Activated CD8-positive, alpha-beta memory T cell treated with anti-CD3 and anti-CD28 coated beads for 36 hours (primary cell): Measurements from ENCODE around the gene CDYL. TPM values are rescaled to one million over a fixed set of nuclear protein-coding genes. Genes with fewer than 3 reads are reported as not detected.
"Not testable (repeated sequence)": the region's sequence is repeated elsewhere in the genome, so short reads cannot be mapped to it uniquely, and the experiment has no call there.

Source experiments
- CTCF ChIA-PET: fragments of 350-600 bp; sonication (Branson Sonifier 250); formaldehyde crosslinking; loops from one replicate; lab custom pipeline; 2021; ENCODE audit warnings: antibody characterized with exemption; lab: Charles Lee
- POLR2A ChIA-PET: fragments of 350-600 bp; sonication (Branson Sonifier 250); formaldehyde crosslinking; loops from one replicate; lab custom pipeline; 2021; ENCODE audit warnings: antibody characterized with exemption; lab: Charles Lee
- total RNA-seq, 2 experiments: library from RNA; stranded (reverse); gene quantifications; one replicate each; pipeline ENCODE4 v1.2.3, GENCODE V29; 2021

Gene CDYL
- total RNA-seq, 2 experiments from 2014 or later, result 34.3 to 35.6 TPM

DNA sequence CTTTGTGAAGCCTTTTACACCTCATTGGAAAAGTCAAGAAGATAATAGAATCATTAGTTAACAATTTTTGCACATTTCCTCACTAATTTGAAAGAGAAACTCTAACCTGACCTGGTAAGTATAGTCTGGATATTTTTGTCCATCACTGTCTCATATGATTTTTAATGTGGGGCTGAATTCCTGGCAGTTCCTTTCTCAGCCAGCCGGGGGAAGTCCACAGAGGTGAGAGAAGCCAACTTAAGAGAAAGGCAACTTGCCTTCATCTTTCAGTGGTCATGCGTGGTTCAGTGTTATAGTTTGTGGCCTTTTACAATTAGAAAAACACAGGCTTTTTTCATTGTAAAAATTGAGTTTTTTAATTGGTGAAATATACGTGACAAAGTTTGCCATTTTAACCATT lies 80.6 kb downstream of the CDYL start:
- ChIA-PET POLR2A (no interaction called here), CTCF (no interaction called here)

GRCh38 chr6:4858194-4859015 lies 82.2 kb downstream of the CDYL start:
- CTCF ChIA-PET, result no interaction called here
- POLR2A ChIA-PET, result no interaction called here

- POLR2A ChIA-PET, result no interaction called here
Measured at GRCh38 chr6:4860387-4860786, 84.2 kb downstream of the CDYL start.

GRCh38 chr6:4861564-4861963 lies 85.4 kb downstream of the CDYL start:
- POLR2A ChIA-PET, result no interaction called here
- CTCF ChIA-PET, result no interaction called here

More at GRCh38 chr6:4860387-4860786, 84.2 kb downstream of the CDYL start:
- CTCF ChIA-PET, result no interaction called here

DNA sequence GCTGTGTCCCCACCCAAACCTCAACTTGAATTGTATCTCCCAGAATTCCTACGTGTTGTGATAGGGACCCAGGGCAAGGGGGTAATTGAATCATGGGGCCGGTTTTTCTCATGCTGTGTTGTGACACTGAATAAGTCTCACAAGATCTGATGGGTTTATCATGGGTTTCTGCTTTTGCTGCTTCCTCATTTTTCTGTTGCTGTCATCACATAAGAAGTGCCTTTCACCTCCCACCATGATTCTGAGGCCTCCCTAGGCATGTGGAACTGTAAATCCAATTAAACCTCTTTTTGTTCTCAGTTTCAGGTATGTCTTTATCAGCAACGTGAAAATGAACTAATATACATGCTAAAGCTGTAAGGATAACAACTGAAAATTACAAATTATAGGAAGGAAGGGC lies 88.3 kb downstream of the CDYL start:
- ChIA-PET CTCF (no interaction called here), POLR2A (no interaction called here)

DNA sequence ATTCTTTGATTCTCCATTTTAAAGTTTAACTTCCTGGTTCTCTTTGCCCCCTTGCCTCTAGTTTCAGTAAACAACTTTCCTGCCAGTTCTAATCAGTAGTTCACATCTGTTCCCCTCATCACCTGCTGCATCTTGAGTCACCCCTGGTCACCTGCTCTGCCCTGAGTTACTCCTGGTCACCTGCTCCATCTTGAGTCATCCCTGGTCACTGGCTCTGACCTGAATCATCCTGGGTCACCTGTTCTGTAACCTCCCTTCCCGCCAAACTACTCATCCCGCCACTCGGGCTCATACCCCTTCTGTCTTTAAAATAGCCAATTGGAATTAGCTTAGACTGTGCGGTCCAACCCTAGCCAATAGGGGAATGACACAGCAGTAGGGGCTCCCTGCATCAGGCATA lies 88.8 kb downstream of the CDYL start:
- POLR2A ChIA-PET, CTCF ChIA-PET: not testable (repeated sequence)

GRCh38 chr6:4870821-4871494 lies 94.8 kb downstream of the CDYL start:
- ChIA-PET POLR2A (no interaction called here), CTCF (no interaction called here)

DNA sequence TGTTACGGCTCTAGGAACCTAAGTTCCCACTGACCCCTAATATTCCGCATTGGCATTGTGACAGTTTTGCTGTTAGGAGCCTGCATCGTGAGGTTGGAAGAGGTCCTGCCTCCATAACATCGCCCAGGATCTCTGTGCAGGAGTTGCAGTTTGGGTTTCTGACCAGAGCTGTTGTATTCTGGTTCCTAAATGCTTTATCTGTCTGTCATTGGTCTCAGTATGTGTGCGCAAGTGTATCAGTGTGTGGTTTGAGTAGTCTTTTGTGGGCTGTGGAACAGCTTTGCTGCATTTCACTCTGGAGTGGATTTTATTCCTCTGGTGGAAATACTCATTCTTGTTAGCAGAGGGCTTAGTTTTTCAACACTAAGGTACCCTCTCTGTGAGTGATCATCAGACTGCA lies 95.6 kb downstream of the CDYL start:
- CTCF ChIA-PET, result interaction anchor here (0.8 kb wide), 1 partner anchor 11 kb away, joined by 3 read pairs; no protein-coding TSS in a partner anchor
- POLR2A ChIA-PET, result no interaction called here

GRCh38 chr6:4872841-4873240 lies 96.6 kb downstream of the CDYL start:
- CTCF ChIA-PET, result interaction anchor here (0.8 kb wide), 1 partner anchor 10 kb away, joined by 3 read pairs; no protein-coding TSS in a partner anchor
- POLR2A ChIA-PET, result no interaction called here

DNA sequence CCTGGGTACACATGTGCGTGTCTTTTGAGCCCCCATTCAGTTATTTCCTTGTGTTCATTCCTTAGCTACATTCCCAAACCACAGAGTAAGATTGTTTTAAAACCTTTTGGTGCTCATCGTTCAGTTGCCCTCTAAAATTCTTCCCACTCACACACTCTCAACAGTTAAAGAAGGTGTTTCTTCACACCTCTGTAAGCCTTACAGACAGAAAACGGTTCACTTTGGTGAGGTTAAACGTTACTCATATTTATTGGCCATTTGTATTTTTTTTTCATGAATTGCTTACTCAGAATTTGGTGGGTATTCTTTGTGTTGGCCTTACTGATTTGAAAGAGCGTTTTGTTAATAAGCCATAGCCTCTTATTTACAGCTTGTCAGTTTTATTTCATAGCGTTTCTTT lies 97.7 kb downstream of the CDYL start:
- CTCF ChIA-PET, result interaction anchor here (0.5 kb wide), 1 partner anchor 277 kb away, joined by 3 read pairs; no protein-coding TSS in a partner anchor

GRCh38 chr6:4879741-4880275 lies 103.6 kb downstream of the CDYL start:
- CTCF ChIA-PET, result no interaction called here
- POLR2A ChIA-PET, result no interaction called here

More for the DNA sequence above, 97.7 kb downstream of the CDYL start:
- POLR2A ChIA-PET, result no interaction called here

- ChIA-PET CTCF (no interaction called here), POLR2A (no interaction called here)
Measured at GRCh38 chr6:4880363-4880762, 104.2 kb downstream of the CDYL start.

GRCh38 chr6:4883298-4883697 lies 107.1 kb downstream of the CDYL start:
- ChIA-PET CTCF (no interaction called here), POLR2A (no interaction called here)

DNA sequence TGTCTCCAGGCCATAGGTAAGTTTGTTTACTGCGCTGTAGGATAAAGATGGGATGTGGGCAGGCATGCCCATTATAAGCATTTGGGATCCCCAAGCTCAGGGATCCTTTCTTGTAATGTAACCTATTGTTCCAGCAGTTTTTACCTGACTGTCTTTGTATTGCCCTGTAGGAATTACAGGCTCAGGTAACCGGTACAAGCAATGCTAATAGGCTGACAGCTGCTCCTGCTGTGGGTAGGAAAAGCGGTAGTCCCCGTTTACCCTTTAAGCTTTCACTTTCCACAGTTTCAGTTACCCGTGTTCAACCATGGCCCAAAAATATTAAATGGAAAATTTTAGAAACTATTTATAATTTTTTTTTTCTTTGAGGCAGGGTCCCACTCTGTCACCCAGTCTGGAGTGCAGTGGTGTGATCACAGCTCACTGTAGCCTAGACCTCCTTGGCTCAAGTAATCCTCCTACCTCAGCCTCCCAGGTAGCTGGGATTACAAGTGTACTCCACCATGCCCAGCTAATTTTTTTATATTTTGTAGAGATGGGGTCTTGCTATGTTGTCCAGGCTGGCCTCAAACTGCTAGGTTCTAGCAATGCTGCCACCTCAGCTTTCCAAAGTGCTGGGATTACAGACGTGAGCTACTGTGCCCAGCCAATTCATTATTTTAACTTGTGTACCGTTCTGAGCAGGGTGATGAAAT lies 108.6 kb downstream of the CDYL start:
- CTCF ChIA-PET, result no interaction called here
- POLR2A ChIA-PET, result no interaction called here

DNA sequence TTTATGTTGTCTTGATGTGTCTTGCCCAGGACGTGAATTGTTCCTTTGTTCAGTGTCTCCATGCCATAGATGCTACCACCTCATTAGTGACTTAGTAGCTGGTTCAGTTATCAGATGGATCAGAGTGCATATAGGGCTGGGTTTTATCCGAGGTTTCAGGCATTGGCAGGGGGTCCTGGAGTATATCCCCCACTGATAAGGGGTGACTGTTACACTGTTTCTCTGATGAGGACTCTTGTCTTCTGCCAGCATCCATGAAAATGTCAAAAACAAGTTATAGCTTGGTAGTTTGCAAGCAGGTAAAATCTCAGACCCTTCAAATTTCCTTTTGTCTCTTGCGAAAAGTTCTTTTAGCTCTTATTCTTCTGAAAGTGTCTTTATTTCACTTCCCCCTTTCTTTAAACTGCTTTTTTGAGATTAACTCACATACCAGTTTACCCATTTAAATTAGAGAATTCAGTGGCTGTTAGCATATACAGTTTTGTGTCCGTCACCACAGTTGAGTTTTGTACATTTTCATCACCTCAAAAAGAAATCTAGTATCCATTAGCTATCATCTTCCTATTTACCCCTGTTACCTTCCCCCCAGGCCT lies 109.2 kb downstream of the CDYL start:
- ChIA-PET CTCF (no interaction called here), POLR2A (no interaction called here)

DNA sequence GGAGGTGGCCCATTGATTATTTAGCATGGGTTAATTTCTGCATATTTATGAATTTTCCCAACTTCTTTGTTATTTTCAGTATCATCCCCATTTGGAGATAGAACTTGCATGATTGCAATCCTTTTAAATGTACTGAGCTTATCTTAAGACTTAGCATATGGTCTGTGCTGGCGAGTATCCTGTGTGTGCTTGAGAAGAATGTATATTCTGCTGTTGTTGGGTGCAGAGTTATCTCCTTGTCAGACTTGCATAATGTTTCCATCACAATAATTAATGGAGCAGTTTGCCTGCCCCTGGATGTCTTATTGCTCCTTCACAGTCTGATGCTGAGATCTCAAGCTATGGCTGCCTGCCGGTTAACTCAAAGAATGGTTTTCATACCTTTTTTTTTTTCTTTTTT lies 112.6 kb downstream of the CDYL start:
- CTCF ChIA-PET, result interaction anchor here (1.0 kb wide), 1 partner anchor 10 kb away, joined by 3 read pairs; no protein-coding TSS in a partner anchor

DNA sequence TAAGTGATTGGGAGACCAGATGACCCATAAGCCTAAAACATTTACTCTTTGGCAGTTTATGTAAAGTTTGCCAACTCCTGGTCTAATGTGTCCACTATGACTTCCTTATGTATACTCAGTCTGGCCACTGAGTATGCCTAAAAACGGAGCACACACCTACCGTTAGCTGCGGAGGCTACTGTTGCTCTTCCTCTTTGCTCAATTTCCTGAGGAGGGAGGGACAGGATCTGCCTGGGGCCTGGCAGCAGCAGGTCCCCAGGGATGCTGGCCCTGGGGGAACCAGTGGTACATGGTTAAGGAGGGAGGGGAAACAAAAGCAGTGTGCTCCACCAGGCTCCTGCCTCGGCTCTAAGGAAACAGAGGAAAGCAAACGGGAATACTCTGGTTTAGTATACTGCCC lies 113.5 kb downstream of the CDYL start:
- ChIA-PET CTCF (no interaction called here), POLR2A (no interaction called here)

More for the DNA sequence above, 112.6 kb downstream of the CDYL start:
- POLR2A ChIA-PET, result no interaction called here

DNA sequence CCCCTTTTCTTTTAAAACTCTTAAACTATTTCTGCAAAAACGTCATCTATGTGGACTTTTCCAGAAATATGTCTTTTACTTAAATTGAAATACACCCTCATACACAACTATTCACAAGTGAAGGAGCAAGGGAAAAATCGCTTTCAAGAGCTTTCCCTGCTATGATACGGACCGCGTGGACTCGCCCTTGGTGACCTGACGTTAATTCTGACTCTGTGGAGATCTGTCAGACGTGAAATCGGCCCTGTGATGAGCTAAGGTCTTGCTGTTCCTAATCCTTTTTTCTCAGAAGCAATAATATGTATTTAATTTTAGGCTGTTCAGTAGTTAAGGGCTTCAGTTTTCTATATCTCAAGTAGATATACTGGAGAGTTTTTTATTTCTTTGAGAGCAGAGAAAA lies 114.0 kb downstream of the CDYL start:
- ChIA-PET POLR2A (no interaction called here), CTCF (no interaction called here)

- POLR2A ChIA-PET, result no interaction called here
- CTCF ChIA-PET, result no interaction called here
Measured at GRCh38 chr6:4890627-4891026, 114.4 kb downstream of the CDYL start.

GRCh38 chr6:4891141-4891540 lies 114.9 kb downstream of the CDYL start:
- POLR2A ChIA-PET, result no interaction called here
- CTCF ChIA-PET, result no interaction called here
